ENCODE results near the gene EPB41L1. TPM values are rescaled to one million over a fixed set of nuclear protein-coding genes. Genes with fewer than 3 reads are reported as not detected.

Gene EPB41L1
- total RNA-seq, 1 donor from 2014 or later, result 32.7 TPM

DNA sequence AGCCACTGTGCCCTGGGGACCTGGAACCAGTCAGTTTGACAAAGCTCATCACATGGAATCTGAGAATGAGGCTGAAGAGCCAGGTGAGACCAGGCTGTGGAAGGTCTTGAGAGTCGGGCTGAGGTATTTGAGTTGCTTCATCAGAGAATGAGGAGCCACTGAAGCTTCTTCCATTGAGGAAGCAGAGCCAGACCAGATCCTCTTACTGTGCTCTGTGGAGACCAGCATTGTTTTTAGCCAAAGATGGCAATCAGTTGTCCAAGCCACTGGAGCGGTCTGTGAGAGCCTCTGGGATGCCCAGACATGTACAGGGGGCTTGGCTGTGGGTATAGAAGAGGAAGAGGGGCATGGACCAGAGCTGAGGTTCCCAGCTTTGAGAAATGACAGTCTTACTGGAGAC is 6.1 kb upstream of the EPB41L1 start:
- H3K79me2 ChIP-seq (ENCODE audit: low read depth), result no peaks in the 10 kb centered on the region
- no peaks in the 10 kb centered on the region for H4K20me1 ChIP-seq (ENCODE audit: low read depth)
- no peaks in the 10 kb centered on the region for H3K9me3 ChIP-seq (ENCODE audit: low read depth)
- H3K4me2 ChIP-seq, result no peak overlapping the region
- H3K4me1 ChIP-seq, result no peaks in the 10 kb centered on the region
- no peak overlapping the region for H3K4me3 ChIP-seq
- Mint-ChIP-seq H3K9me3 (no peaks in the 10 kb centered on the region), H3K36me3 (no peaks in the 10 kb centered on the region), H3K4me1 (peaks cover 30% of the 10 kb centered on the region), H3K27me3 (ENCODE audit: insufficient read depth, low read depth) (peaks cover 14% of the 10 kb centered on the region), H3K4me3 (peak overlapping the region; percentile 6), H3K27ac (peak overlapping the region; percentile 2)
- H3K36me3 ChIP-seq, result no peaks in the 10 kb centered on the region
- no peak overlapping the region for H3K9ac ChIP-seq
- TF ChIP-seq, protein P1, sequence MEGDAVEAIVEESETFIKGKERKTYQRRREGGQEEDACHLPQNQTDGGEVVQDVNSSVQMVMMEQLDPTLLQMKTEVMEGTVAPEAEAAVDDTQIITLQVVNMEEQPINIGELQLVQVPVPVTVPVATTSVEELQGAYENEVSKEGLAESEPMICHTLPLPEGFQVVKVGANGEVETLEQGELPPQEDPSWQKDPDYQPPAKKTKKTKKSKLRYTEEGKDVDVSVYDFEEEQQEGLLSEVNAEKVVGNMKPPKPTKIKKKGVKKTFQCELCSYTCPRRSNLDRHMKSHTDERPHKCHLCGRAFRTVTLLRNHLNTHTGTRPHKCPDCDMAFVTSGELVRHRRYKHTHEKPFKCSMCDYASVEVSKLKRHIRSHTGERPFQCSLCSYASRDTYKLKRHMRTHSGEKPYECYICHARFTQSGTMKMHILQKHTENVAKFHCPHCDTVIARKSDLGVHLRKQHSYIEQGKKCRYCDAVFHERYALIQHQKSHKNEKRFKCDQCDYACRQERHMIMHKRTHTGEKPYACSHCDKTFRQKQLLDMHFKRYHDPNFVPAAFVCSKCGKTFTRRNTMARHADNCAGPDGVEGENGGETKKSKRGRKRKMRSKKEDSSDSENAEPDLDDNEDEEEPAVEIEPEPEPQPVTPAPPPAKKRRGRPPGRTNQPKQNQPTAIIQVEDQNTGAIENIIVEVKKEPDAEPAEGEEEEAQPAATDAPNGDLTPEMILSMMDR (IDR thresholded peaks at IDR 0.05), result no peak
- TF ChIP-seq EZH2 (IDR thresholded peaks at IDR 0.05), result no peak
- no peak for DNase-seq (ENCODE audit: low spot score)
- no peak overlapping the region for H2AFZ ChIP-seq (replicated peaks)
- peaks cover 8% of the 10 kb centered on the region for H3K27me3 ChIP-seq
- no peak overlapping the region for H3K27ac ChIP-seq
- no peaks in the 10 kb centered on the region for H3F3A ChIP-seq (ENCODE audit: low read depth)

DNA sequence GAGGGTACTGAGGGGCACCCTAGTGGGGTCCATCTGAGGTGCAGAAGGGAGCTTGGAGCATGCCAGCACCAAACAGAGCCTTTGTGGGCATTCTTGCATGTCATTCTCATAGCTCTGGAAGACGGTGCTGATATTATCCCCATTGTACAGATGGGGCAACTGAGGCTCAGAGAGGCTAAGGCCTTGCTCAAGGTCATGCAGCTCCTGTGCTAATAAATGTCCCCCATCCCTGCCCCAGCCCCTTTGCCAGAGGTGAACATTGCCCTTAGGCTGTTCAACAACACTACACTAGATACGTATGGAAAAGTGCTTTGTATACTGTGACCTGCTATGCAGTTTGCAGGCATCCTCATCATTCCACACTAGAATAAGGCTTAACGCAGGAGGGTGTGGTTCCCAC is 5.5 kb upstream of the EPB41L1 start:
- Histone ChIP-seq H3K36me3 (no peaks in the 10 kb centered on the region), H3K4me3 (no peak overlapping the region), H3K9me3 (ENCODE audit: low read depth) (no peaks in the 10 kb centered on the region), H3K4me2 (no peak overlapping the region), H3K9ac (no peak overlapping the region), H3K4me1 (peaks cover 2% of the 10 kb centered on the region), H2AFZ (replicated peaks) (no peak overlapping the region), H3K79me2 (ENCODE audit: low read depth) (no peaks in the 10 kb centered on the region), H3F3A (ENCODE audit: low read depth) (no peaks in the 10 kb centered on the region), H3K27me3 (peaks cover 13% of the 10 kb centered on the region), H3K27ac (no peak overlapping the region), H4K20me1 (ENCODE audit: low read depth) (no peaks in the 10 kb centered on the region)
- H3K4me1 Mint-ChIP-seq, result peaks cover 33% of the 10 kb centered on the region
- no peaks in the 10 kb centered on the region for H3K9me3 Mint-ChIP-seq
- no peak for DNase-seq (ENCODE audit: low spot score)
- no peak overlapping the region for H3K4me3 Mint-ChIP-seq
- no peaks in the 10 kb centered on the region for H3K36me3 Mint-ChIP-seq
- TF ChIP-seq EZH2phosphoT487 (IDR thresholded peaks at IDR 0.05) (no peak), EZH2 (IDR thresholded peaks at IDR 0.05) (no peak)
- TF ChIP-seq, protein P1 (IDR thresholded peaks at IDR 0.05), result no peak
- H3K27ac Mint-ChIP-seq, result no peak overlapping the region
- peaks cover 14% of the 10 kb centered on the region for H3K27me3 Mint-ChIP-seq (ENCODE audit: insufficient read depth, low read depth)

DNA sequence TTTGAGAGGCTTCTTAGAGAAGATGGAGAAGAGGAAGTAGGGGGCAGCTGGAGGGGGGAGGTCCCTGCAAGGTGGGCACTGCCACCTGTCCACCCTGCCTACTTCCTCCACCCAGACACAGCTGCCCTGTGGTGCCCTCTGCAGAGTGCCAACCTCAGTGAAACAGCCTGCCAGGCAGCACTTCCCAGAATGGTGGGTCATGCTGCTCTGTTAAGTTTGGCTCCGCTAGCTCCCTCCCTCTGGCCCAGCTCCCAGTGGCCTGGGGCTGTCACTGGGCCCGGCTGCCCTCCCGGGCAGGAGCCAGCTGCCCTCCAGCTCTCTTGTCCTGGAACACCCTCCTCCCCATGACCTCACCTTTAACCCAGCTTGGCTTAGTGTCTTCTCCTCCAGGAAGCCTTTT is 5.1 kb upstream of the EPB41L1 start:
- Histone ChIP-seq H3K27me3 (peaks cover 13% of the 10 kb centered on the region), H3K27ac (no peak overlapping the region), H3K4me3 (no peak overlapping the region), H2AFZ (replicated peaks) (no peak overlapping the region), H3K4me1 (peaks cover 4% of the 10 kb centered on the region), H4K20me1 (ENCODE audit: low read depth) (no peaks in the 10 kb centered on the region), H3K9me3 (ENCODE audit: low read depth) (no peaks in the 10 kb centered on the region), H3K79me2 (ENCODE audit: low read depth) (no peaks in the 10 kb centered on the region), H3K4me2 (no peak overlapping the region), H3K9ac (no peak overlapping the region), H3K36me3 (no peaks in the 10 kb centered on the region), H3F3A (ENCODE audit: low read depth) (no peaks in the 10 kb centered on the region)
- H3K9me3 Mint-ChIP-seq, result no peaks in the 10 kb centered on the region
- peaks cover 14% of the 10 kb centered on the region for H3K27me3 Mint-ChIP-seq (ENCODE audit: insufficient read depth, low read depth)
- no peaks in the 10 kb centered on the region for H3K36me3 Mint-ChIP-seq
- H3K4me3 Mint-ChIP-seq, result no peak overlapping the region
- peaks cover 33% of the 10 kb centered on the region for H3K4me1 Mint-ChIP-seq
- TF ChIP-seq, protein P1 (IDR thresholded peaks at IDR 0.05), result no peak
- TF ChIP-seq EZH2phosphoT487 (IDR thresholded peaks at IDR 0.05), result no peak
- TF ChIP-seq EZH2 (IDR thresholded peaks at IDR 0.05), result no peak
- no peak overlapping the region for H3K27ac Mint-ChIP-seq
- no peak for DNase-seq (ENCODE audit: low spot score)

DNA sequence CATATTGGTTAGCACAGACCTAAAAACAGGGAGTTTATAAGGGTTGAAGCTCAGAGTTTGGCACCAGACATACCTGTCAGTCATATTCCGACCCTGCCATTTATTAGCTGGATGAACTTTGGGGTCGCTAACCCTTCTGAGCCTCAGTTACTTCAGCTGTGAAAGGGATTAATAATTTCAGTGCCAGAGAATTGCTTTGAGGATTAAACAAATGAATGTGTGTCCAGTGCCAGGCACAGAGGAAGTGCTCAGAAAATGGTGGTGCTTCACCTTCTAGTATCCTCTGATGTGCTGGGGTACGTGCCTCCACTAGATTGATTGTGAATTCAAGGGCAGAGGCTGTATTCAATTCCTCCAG is 4.1 kb upstream of the EPB41L1 start:
- H3K4me3 ChIP-seq, result no peak overlapping the region
- no peak overlapping the region for H3K27ac ChIP-seq
- DNase-seq (ENCODE audit: low spot score), result no peak
- H2AFZ ChIP-seq (replicated peaks), result no peak overlapping the region
- no peaks in the 10 kb centered on the region for H3K79me2 ChIP-seq (ENCODE audit: low read depth)
- H3K9me3 ChIP-seq (ENCODE audit: low read depth), result no peaks in the 10 kb centered on the region
- H3K36me3 Mint-ChIP-seq, result no peaks in the 10 kb centered on the region
- H3K4me2 ChIP-seq, result no peak overlapping the region
- H3K36me3 ChIP-seq, result no peaks in the 10 kb centered on the region
- peaks cover 37% of the 10 kb centered on the region for H3K4me1 Mint-ChIP-seq
- H3K4me1 ChIP-seq, result peaks cover 4% of the 10 kb centered on the region
- no peaks in the 10 kb centered on the region for H3F3A ChIP-seq (ENCODE audit: low read depth)
- H3K27me3 Mint-ChIP-seq (ENCODE audit: insufficient read depth, low read depth), result peaks cover 16% of the 10 kb centered on the region
- peaks cover 17% of the 10 kb centered on the region for H3K27me3 ChIP-seq
- no peak overlapping the region for H3K9ac ChIP-seq
- no peaks in the 10 kb centered on the region for H3K9me3 Mint-ChIP-seq
- no peak overlapping the region for H3K27ac Mint-ChIP-seq
- H3K4me3 Mint-ChIP-seq, result no peak overlapping the region
- TF ChIP-seq EZH2phosphoT487 (IDR thresholded peaks at IDR 0.05), result no peak
- TF ChIP-seq EZH2 (IDR thresholded peaks at IDR 0.05), result no peak
- TF ChIP-seq, protein P1 (IDR thresholded peaks at IDR 0.05), result no peak
- peaks cover 4% of the 10 kb centered on the region for H4K20me1 ChIP-seq (ENCODE audit: low read depth)
